HG03060 (cell line): ENCODE data around the gene RCOR2.
"Not testable (repeated sequence)": the region's sequence is repeated elsewhere in the genome, so short reads cannot be mapped to it uniquely, and the experiment has no call there.

ENCODE experiments used
- ATAC-seq: cut with Tn5 transposase; IDR thresholded peaks from one replicate; pipeline ENCODE4 v1.9.1; 2021; ENCODE audit warnings: low read depth, moderate number of reproducible peaks; ENCODE audit not compliant: unreplicated experiment

The RCOR2 gene

DNA sequence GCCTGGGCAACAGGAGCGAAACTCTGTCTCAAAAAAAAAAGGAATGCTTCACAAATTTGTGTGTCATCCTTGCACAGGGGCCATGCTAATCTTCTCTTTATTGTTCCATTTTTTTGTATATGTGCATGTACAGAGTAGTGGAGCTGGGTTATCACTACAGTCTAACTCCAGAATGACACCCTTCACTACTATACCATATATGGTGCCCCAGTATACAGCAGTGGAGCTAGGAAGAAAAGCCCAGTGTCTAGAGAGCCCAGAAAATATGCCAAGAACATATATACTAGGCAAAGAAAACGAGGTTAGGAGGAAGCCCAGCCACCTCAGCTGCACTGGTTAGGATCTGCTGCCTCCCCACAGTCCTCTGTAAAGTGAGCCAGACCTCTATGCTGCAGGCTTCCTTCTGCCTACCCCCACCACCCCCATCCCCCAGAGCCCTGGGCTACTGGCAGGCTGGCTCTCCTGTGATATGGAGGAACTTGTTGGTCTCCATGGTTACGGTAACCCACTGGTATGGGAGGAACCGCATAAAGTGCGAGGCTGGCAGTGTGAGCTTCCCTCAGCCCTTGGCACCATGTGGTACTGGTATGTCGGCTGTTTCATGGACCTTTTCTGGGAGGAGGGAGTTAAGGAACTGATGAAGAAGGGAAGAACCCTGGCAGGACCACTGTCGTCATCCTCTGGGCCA, 34.3 kb downstream of the RCOR2 start:
- no peak for ATAC-seq

- ATAC-seq, result no peak
Observed at GRCh38 chr11:63880403-63880790, 36.6 kb downstream of the RCOR2 start.

DNA sequence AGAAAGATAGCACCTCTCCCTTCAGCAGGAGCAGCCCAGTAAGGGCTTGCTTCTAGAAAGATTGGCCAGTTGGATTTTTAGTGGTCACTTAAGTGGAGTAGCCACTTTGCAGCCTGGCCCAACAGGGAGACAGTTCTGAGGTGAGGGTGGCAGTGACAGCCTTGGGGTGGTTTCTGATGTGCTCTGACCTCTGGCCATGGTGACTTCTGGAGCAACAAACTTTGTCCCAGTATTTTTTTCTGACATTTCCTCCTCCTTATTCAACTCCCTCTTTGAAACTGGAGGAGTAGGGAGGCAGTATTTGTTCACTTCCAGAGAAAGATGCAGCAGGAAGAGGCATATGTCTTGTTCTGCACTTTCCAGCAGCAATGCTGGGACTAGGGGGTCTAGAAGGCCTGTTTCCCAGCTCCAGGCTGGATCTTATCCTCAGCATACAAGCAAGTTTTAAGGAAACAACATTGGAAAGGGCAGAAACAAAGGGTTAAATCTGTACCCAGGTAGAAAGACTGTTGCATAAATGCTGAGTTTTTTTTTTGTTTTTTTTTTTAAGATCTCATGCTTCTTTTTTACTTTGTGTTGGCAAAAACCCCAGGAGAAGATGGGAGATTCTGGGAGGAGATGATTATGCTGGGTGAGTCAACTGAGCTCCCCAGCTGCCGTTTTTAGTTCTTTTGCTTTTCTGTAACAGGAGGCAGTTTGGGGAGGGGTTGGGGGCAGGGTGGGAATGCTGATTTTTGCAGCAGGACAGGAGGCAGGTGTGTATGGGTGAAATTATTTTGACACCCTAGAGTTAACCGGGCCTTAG, 37.2 kb downstream of the RCOR2 start:
- ATAC-seq, result no peak

DNA sequence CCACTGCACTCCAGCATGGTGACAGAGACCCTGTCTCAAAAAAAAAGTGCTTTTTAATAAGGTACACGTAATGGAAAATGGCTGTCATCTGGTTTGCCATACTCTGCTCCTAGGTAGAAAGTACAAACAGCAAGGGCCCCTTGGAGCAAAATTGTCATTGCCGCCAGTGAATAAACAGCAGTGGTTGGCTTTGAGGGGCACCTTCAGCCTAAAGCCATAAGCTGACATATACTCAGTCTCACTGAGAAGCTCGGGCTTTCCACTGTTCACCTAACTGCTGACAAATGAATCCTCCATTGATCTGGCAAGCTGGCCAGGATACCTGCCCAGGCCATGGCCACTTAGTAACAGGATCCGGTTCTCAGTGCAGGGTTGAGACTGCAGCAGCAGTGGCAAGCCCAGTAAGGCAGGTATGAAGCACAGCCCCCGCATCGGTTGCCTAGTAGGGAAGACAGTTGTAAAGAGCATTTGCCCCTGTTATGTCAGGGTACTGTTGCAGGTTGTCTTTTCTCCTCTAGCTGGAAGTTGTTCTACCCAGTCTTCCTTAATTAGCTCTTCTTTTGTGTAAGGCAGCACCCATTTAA, 39.2 kb downstream of the RCOR2 start:
- ATAC-seq, result no peak

DNA sequence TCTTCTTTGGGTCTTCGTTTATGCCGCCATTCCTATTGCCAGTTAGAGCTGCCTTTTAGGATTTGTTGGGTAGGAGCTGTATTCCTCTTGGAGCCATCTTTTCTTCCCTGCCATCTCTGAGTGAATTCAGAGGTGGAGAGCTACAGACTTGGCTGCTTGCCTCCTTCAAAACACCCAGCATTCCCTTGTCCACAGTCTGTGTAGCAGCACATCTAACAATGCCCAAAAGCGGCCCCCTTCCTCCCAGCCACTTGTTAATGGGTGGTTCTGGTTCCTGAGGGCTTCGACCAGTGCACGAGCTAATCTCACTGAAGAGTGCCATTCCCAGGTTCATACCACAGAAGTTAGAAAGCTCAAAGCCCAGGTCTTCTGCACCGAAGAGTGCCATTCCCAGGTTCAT, 40.3 kb downstream of the RCOR2 start:
- no peak for ATAC-seq

DNA sequence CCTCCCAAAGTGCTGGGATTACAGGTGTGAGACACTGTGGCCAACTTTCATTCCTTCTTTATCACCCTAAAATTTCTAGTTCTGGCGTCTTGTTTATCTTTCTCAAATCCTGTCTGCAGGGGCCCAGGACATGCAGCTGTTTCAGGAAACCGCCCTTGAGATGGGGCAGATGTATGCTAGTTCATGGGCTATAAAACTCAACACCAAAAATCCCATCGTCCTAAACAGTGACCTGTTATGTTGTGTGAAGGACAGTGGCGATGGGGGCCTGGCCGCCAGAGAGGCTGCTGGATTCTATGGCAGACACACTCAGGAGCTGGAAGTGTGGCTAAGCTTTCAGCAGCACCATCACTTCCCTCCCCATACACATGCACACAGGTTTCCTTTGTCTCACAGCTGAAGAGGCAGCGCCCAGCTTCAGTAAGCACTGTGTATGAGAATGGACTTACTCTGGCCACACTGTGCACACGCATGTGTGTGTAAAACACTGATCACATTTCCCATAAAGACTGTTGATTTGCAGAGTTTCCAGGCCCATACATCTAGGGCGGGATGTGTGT, 41.4 kb downstream of the RCOR2 start:
- ATAC-seq, result no peak

GRCh38 chr11:63874511-63874910, 42.5 kb downstream of the RCOR2 start:
- no peak for ATAC-seq

DNA sequence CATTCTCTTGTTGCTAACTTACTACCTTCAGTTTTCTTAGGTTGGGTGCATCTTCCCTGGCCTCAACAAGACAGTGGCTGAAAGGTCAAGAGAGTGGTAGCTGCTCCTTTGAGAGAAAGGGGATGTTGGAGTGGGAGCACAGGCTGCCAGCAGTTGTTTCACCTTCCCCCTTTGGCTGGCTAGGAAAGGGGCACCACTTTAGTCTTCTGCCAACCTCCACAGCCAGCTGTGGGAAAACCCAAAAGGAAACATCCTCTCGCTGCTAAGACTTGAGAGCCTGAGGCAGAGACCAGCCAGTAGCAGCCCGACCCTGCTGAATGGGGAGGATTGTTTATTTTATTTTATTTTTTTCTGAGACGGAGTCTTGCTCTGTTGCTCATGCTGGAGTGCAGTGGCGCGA, 43.7 kb downstream of the RCOR2 start:
- no peak for ATAC-seq

DNA sequence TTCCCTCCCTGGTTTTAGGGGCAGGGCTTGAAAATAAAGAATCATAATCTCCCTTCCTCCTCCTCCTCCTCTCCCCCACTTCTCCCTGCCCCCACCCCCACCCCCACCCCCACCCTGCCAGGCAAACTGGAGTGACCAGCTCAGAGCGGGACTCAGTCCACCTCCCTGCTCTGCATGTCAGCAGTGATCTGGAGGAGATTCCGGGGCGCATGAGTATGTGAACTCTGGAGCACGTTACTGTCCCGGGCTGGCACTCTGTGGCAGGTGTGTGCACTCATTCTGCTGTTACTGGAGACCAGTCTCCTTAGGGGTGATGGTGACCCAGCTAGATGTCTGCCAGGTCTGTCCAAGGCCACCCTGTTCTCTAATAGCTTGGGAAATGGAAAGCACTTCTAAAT, 44.2 kb downstream of the RCOR2 start:
- no peak for ATAC-seq

GRCh38 chr11:63871962-63872799, 44.8 kb downstream of the RCOR2 start:
- ATAC-seq, result peak; percentile 94

DNA sequence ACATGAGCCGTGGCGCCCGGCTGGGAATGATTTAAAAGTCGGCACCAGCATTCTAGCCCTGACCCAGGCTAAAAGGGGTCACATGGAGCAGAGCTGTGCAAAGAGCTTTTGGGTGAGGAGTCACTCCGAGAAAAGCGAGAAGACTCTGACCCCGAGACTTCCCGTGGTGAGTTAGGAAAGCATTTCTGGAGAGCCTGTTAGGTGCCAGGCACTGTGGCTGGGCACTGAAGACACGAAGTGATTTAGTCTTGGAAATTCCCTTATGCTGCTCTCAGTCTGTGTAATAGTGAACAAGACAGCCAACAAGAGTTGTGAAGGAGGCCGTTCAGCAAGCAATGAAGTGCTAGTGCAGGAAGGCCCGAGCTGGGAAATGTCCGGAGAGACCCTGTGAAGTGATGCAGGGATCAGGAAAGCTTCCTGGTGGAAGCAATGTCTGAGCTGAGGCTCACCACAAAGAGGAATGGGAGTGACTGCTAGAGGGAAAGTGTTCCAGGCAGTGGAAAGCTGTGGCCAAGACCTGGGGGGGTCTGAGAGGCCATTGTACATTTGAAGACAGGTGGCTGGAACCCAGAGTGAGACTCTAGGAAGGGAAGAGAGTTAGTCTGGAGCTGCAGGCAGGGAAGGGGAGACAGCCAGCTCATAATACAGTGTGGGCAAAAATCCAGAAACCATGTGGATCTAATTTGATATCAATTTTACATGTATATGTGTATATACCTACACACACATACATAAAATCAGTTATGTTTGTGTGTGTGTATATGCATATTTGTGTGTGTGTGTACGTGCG, 46.4 kb downstream of the RCOR2 start:
- ATAC-seq, result no peak

DNA sequence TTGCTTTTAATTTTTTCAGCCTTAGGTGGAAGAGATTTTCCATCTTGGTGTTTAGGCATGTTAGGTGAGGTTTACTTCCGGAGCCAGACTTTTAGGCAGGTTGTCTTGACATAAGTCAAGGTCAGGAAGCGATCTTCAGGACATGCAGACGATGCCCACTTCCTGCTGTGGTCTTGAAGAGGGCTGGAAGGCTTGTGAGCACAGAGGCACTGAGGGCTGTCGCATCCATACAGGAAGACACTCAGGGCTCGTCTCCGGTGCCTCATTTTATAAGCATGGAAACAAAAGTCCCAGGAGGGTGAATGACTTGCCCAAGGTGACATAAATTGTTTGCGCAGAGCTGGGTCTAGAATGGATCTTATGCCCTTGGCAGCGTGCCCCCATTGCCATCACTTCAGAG, 47.3 kb downstream of the RCOR2 start:
- no peak for ATAC-seq

DNA sequence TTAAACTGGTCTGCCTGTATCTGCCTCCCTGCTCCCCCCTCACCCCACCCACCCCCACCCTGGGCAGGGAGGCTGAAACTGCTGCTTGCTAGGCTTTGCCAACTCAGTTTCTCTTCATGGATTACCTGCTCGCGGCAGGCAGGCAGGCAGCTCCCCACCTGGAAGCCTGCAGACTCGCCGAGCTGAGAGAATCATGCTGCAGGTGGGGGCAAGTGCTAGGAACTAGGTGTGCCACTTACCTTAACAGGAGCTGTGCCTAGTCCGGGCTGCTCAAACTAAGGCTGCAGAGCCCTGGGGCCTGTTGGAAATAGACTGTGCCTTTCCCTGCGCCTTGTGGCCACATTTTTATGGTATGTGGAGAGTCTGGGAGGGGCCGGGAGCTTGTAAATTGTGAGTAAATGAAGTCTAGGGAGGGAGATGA, 47.8 kb downstream of the RCOR2 start:
- ATAC-seq, result no peak

GRCh38 chr11:63868399-63869064, 48.4 kb downstream of the RCOR2 start:
- no peak for ATAC-seq

DNA sequence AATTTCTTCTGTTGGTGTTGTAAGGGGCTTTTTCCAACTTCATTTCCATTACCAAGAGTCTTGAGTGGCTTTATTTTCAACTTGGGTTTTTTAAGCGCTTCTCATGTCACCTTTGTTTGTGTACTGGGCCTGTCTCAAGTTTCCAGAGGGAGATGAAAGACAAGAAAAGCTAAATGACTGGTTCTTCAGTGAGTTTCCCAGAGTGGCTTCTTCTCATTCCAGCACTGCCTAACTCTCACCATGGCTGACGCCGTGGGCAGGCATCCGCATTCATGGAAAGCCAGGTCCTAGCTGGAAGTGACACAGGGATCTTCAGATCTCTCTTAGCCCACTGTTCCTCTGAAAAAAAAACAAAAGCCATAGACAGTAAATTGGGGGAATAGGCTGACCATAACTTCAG, 49.5 kb downstream of the RCOR2 start:
- ATAC-seq, result no peak

DNA sequence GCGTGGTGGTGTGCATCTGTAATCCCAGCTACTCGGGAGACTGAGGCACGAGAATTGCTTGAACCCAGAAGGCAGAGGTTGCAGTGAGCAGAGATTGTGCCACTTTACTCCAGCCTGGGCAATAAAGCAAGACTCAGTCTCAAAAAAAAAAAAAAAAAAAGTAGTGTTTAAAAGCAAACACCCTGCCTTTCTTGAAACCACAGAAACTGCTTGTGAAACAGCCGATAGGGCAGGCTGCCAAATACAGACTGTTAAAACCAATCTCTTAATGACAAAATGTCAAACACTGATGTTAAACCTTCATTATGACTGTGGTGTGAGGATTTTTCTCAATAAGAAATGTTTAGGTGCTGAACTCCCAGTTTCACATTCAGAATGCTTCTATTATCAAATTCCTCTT, 50.8 kb downstream of the RCOR2 start:
- peak; percentile 62 for ATAC-seq

DNA sequence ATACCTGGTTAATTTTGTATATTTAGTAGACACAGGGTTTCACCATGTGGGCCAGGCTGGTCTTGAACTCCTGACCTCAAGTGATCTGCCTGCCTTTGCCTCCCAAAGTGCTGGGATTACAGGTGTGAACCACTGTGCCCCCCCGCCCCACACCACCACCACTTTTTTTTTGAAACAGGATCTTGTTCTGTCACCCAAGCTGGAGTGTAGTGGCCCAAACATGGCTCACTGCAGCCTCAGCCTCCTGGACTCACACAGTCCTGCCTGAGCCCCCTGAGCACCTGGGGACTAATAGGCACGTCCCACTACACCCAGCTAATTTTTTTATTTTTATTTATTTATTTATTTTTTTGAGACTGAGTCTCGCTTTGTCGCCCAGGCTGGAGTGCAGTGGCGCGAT, 53.3 kb downstream of the RCOR2 start:
- ATAC-seq, result not testable (repeated sequence)

GRCh38 chr11:63862923-63863322, 54.0 kb downstream of the RCOR2 start:
- ATAC-seq, result no peak
